Stimulated activated CD4-positive, alpha-beta T cell treated with anti-CD3 and anti-CD28 coated beads, Interleukin-4, amount 100 ng/mL, for 48 hours (primary cell): ENCODE measurements around the gene NXPH3.
"Not testable (repeated sequence)": the region's sequence is repeated elsewhere in the genome, so short reads cannot be mapped to it uniquely, and the experiment has no call there.

Source experiments
- DNase-seq, 2 donors: peaks; one replicate each; pipeline ENCODE4 v3.0.0-alpha.2; 2020; ENCODE audit warnings: low read depth in 2 of 2

Gene NXPH3

GRCh38 chr17:49575679-49576087 lies at the start of gene NXPH3:
Gene NXPH3, plus strand, starts transcription at chr17:49575871. Its CDS starts 349 bp downstream, at chr17:49576220.
- DNase-seq, result peak; percentile 60 to 72

GRCh38 chr17:49527927-49528651 lies 47.6 kb upstream of the NXPH3 start:
- no peak for DNase-seq

GRCh38 chr17:49528966-49529365 lies 46.7 kb upstream of the NXPH3 start:
- no peak for DNase-seq

- DNase-seq, result no peak
Measured at GRCh38 chr17:49530118-49530517, 45.6 kb upstream of the NXPH3 start.

- DNase-seq, result no peak
Measured at GRCh38 chr17:49543860-49544259, 31.8 kb upstream of the NXPH3 start.

- no peak for DNase-seq
Measured at GRCh38 chr17:49545007-49545660, 30.5 kb upstream of the NXPH3 start.

- DNase-seq, result no peak
Measured at GRCh38 chr17:49545806-49546545, 29.7 kb upstream of the NXPH3 start.

- DNase-seq, result no peak
Measured at GRCh38 chr17:49546546-49547535, 28.8 kb upstream of the NXPH3 start.

- DNase-seq, result no peak
Measured at GRCh38 chr17:49547566-49547965, 28.1 kb upstream of the NXPH3 start.

- no peak for DNase-seq
Measured at GRCh38 chr17:49548051-49548505, 27.6 kb upstream of the NXPH3 start.

- no peak for DNase-seq
Measured at GRCh38 chr17:49548506-49549310, 27.0 kb upstream of the NXPH3 start.

- no peak for DNase-seq
Measured at GRCh38 chr17:49549311-49549605, 26.4 kb upstream of the NXPH3 start.

GRCh38 chr17:49549691-49550678 lies 25.7 kb upstream of the NXPH3 start:
- no peak for DNase-seq

- not testable (repeated sequence) for DNase-seq
Measured at GRCh38 chr17:49550764-49551163, 24.9 kb upstream of the NXPH3 start.

- DNase-seq, result no peak
Measured at GRCh38 chr17:49551221-49552069, 24.2 kb upstream of the NXPH3 start.

- DNase-seq, result no peak
Measured at GRCh38 chr17:49552070-49552751, 23.5 kb upstream of the NXPH3 start.

- DNase-seq, result no peak
Measured at GRCh38 chr17:49553676-49554335, 21.9 kb upstream of the NXPH3 start.
